Stimulated activated CD4-positive, alpha-beta T cell treated with anti-CD3 and anti-CD28 coated beads, Interleukin-4, amount 100 ng/mL, for 4 hours (primary cell): ENCODE data around the gene PROX2.

ENCODE experiments used
- DNase-seq, 2 experiments: peaks; one replicate each; pipeline ENCODE4 v3.0.0-alpha.2; 2020

PROX2 gene

GRCh38 chr14:74875941-74876913 lies at the start of gene PROX2:
Gene PROX2, minus strand, starts transcription at chr14:74876145. Its CDS starts 12,311 bp downstream, at chr14:74863834.
- DNase-seq: peak in 1 of 2 experiments; percentile 6

GRCh38 chr14:74924061-74924460 lies 48.1 kb upstream of the PROX2 start:
- no peak for DNase-seq

GRCh38 chr14:74922752-74923401 lies 46.9 kb upstream of the PROX2 start, which contains the start of gene RPS6KL1:
Gene RPS6KL1, minus strand, starts transcription at chr14:74923260. Its CDS starts 1,719 bp downstream, at chr14:74921541.
- DNase-seq: peak; percentile 55 to 75

GRCh38 chr14:74921987-74922751 lies 46.2 kb upstream of the PROX2 start:
- no peak for DNase-seq

GRCh38 chr14:74921053-74921620 lies 45.2 kb upstream of the PROX2 start:
- no peak for DNase-seq

- DNase-seq: no peak
These were observed 44.3 kb upstream of the PROX2 start for GRCh38 chr14:74920281-74920680.

- DNase-seq: no peak
These were observed 43.6 kb upstream of the PROX2 start for GRCh38 chr14:74919421-74920165.

- no peak for DNase-seq
These were observed 42.4 kb upstream of the PROX2 start for GRCh38 chr14:74918380-74918779.

GRCh38 chr14:74917646-74918081 lies 41.7 kb upstream of the PROX2 start:
- no peak for DNase-seq

- DNase-seq: no peak
These were observed 41.2 kb upstream of the PROX2 start for GRCh38 chr14:74917178-74917543.

- DNase-seq: no peak
These were observed 39.9 kb upstream of the PROX2 start for GRCh38 chr14:74915826-74916225.

- no peak for DNase-seq
These were observed 39.5 kb upstream of the PROX2 start for GRCh38 chr14:74915426-74915825.

GRCh38 chr14:74913986-74914573 lies 38.1 kb upstream of the PROX2 start:
- no peak for DNase-seq

- no peak for DNase-seq
These were observed 37.5 kb upstream of the PROX2 start for GRCh38 chr14:74913393-74913910.

- DNase-seq: no peak
These were observed 36.9 kb upstream of the PROX2 start for GRCh38 chr14:74912801-74913200.

GRCh38 chr14:74912111-74912510 lies 36.2 kb upstream of the PROX2 start:
- no peak for DNase-seq

- DNase-seq: no peak
These were observed 35.8 kb upstream of the PROX2 start for GRCh38 chr14:74911704-74912103.

- no peak for DNase-seq
These were observed 35.3 kb upstream of the PROX2 start for GRCh38 chr14:74911221-74911620.

- no peak for DNase-seq
These were observed 34.6 kb upstream of the PROX2 start for GRCh38 chr14:74910556-74910955.

- DNase-seq: no peak
These were observed 34.0 kb upstream of the PROX2 start for GRCh38 chr14:74909911-74910310.

- no peak for DNase-seq
These were observed 33.6 kb upstream of the PROX2 start for GRCh38 chr14:74909501-74909900.
